Spleen (tissue), 13 donors: Measurements from ENCODE around the gene GCLM. TPM values are rescaled to one million over a fixed set of nuclear protein-coding genes. Genes with fewer than 3 reads are reported as not detected.

ENCODE experiments used
- DNase-seq: peaks from one replicate; pipeline ENCODE4 v3.0.0-alpha.2; 2020
- H3K27ac ChIP-seq, 8 donors: fragments of 200-600 bp; sonication (generic) in 7 of 8; 1 replicate in 4 of 8; 2 replicates in 4 of 8; pipeline versions ENCODE4 v1.5.0 to v1.8.0; 2016 to 2021; ENCODE audit warnings: inconsistent platforms in 4 of 8, mild to moderate bottlenecking in 4 of 8, moderate library complexity in 1 of 8
- H3K27me3 ChIP-seq, 7 donors: fragments of 200-600 bp; sonication (generic) in 6 of 7; replicated peaks in 1 of 7; 1 replicate in 4 of 7; 2 replicates in 3 of 7; pipeline versions ENCODE4 v1.5.0 to v1.8.0; 2016 to 2021; ENCODE audit warnings: inconsistent platforms in 3 of 7, mild to moderate bottlenecking in 1 of 7
- H3K36me3 ChIP-seq, 6 donors: fragments of 200-600 bp; sonication (generic) in 5 of 6; 1 replicate in 4 of 6; 2 replicates in 2 of 6; pipeline versions ENCODE4 v1.5.0 to v1.8.0; 2016 to 2021; ENCODE audit warnings: inconsistent platforms in 2 of 6
- H3K4me1 ChIP-seq, 6 donors: fragments of 200-600 bp; sonication (generic) in 5 of 6; 1 replicate in 3 of 6; 2 replicates in 3 of 6; pipeline versions ENCODE4 v1.5.0 to v1.8.0; 2016 to 2021; ENCODE audit warnings: inconsistent platforms in 3 of 6
- H3K4me3 ChIP-seq, 8 donors: fragments of 200-600 bp; sonication (generic) in 7 of 8; 1 replicate in 4 of 8; 2 replicates in 4 of 8; pipeline versions ENCODE4 v1.5.0 to v1.8.0; 2016 to 2021; ENCODE audit warnings: inconsistent platforms in 4 of 8, mild to moderate bottlenecking in 4 of 8, moderate library complexity in 2 of 8
- H3K9me3 ChIP-seq, 8 donors: fragments of 200-600 bp; sonication (generic) in 7 of 8; 1 replicate in 4 of 8; 2 replicates in 4 of 8; pipeline versions ENCODE4 v1.5.0 to v1.8.0; 2016 to 2021; ENCODE audit warnings: inconsistent platforms in 4 of 8
- CTCF ChIP-seq, 11 experiments: fragments of 200-600 bp in 7 of 11; fragments of 450-650 bp in 4 of 11; sonication (generic) in 4 of 11; IDR thresholded peaks in 8 of 11; conservative IDR thresholded peaks in 3 of 11; 1 replicate in 7 of 11; 2 replicates in 4 of 11; pipeline versions ENCODE4 v1.4.0 to v1.8.0; 2016 to 2021; ENCODE audit warnings: antibody characterized with exemption in 11 of 11, inconsistent platforms in 4 of 11, mild to moderate bottlenecking in 1 of 11
- POLR2A ChIP-seq, 3 donors: fragments of 450-650 bp; IDR thresholded peaks; one replicate each; pipeline ENCODE4 v1.5.1; 2017; ENCODE audit warnings: antibody characterized with exemption in 3 of 3, mild to moderate bottlenecking in 1 of 3
- POLR2AphosphoS5 ChIP-seq, 3 donors: sonication (generic); formaldehyde crosslinking; IDR thresholded peaks; one replicate each; pipeline ENCODE4 v1.5.1; 2017; ENCODE audit warnings: antibody characterized with exemption in 3 of 3
- WGBS, 5 donors: extraction: QIAGEN DNeasy Blood & Tissue Kit in 3 of 5; methylation state at CpG; one replicate each; pipeline versions ENCODE4 v1.1.5 to v1.1.7; 2013 to 2018; 5-methylcytosine and 5-hydroxymethylcytosine counted together
- intact Hi-C: fragments of 100-400 bp; cut with DNase I; formaldehyde crosslinking; loops from one replicate; pipeline ENCODE4 v1.15.0; 2023; ENCODE audit warnings: low total_unique reads
- long read RNA-seq, 2 donors: transcript quantifications; one replicate each; lab custom pipeline, GENCODE V29; 2026
- polyA plus RNA-seq, 3 donors: library from polyadenylated mRNA; stranded (reverse); fragments of 200-250 nt; gene quantifications; one replicate each; pipeline ENCODE4 v1.2.1, GENCODE V29; 2013
- total RNA-seq, 7 donors: library from RNA; depleted of rRNA in 3 of 7; stranded (reverse); fragments of >200 nt in 3 of 7; fragmentation: NEBNext Ultra II Directional in 4 of 7; extraction: Animal tissue kit (Norgen Biotek cat#: 25700) in 4 of 7; gene quantifications; one replicate each; pipeline versions ENCODE4 v1.1.0 to v1.2.1, GENCODE V29; 2016 to 2021
- donor health status: healthy with polysubstance abuse.
- donor health status: DM: no; HTN: no; CAD: no; lungs with moderate emphysema.
- donor health status: DM: no; HTN: no; CAD: no.
- donor health status: Bipolar disorder and iron deficiency.
- donor health status: healthy.
- donor health status: DM: no; HTN: no; CAD: no.
- donor health status: DM: yes; HTN: yes; CAD: no.

GCLM gene
- total RNA-seq (10 to 100 TPM; 14.0 to 23.3 (median 19.5) TPM), polyA plus RNA-seq (1 to 10 TPM; 3.6 to 5.4 (median 3.9) TPM)
- long read RNA-seq, donor 1, full-length matches to known transcripts: 7 of 7 reads
- long read RNA-seq, donor 1, partial matches to known transcripts: 0 of 7 reads
- long read RNA-seq, donor 1, other reads (novel, unspliced or antisense): 0 of 7 reads
- long read RNA-seq, donor 2, full-length matches to known transcripts: 7 of 7 reads
- long read RNA-seq, donor 2, partial matches to known transcripts: 0 of 7 reads
- long read RNA-seq, donor 2, other reads (novel, unspliced or antisense): 0 of 7 reads

- no peaks in the 10 kb centered on the region for H3K36me3 ChIP-seq
- peak; percentile 58 to 97 (median 96) for TF ChIP-seq CTCF (IDR thresholded peaks at IDR 0.05 in 8 of 11, conservative IDR thresholded peaks at IDR 0.05 in 3 of 11)
- peak; percentile 81 to 88 (median 87) for TF ChIP-seq POLR2AphosphoS5 (IDR thresholded peaks at IDR 0.05)
- TF ChIP-seq POLR2A (IDR thresholded peaks at IDR 0.05): peak in 1 of 3 donors; percentile 42
- H3K4me1 ChIP-seq: peaks cover 9 to 51% (median 35%) of the 10 kb centered on the region in 6 donors
- peak within 1 kb of the TSS; percentile 64 to 97 (median 94) for H3K27ac ChIP-seq
- intact Hi-C loops: no loop called here
- peaks cover 0 to 6% (median 2%) of the 10 kb centered on the region in 8 donors for H3K9me3 ChIP-seq
- WGBS, 5 donors: 0 to 1% (median 1%) methylated on average over 24 to 102 of the region's 102 CpGs
- H3K27me3 ChIP-seq: no peaks in the 10 kb centered on the region
- DNase-seq: peak; percentile 99
- peak within 1 kb of the TSS; percentile 35 to 95 (median 87) for H3K4me3 ChIP-seq
Measured at GRCh38 chr1:93909146-93910050, at the start of gene GCLM. Gene GCLM, minus strand, starts transcription at chr1:93909430. Its CDS starts 267 bp downstream, at chr1:93909163.

GRCh38 chr1:93958726-93959100 lies 49.5 kb upstream of the GCLM start:
- no peak overlapping the region for H3K4me3 ChIP-seq
- peaks cover 0 to 6% (median 0%) of the 10 kb centered on the region in 6 donors for H3K4me1 ChIP-seq
- H3K27ac ChIP-seq: peak overlapping the region in 1 of 8 donors; percentile 49
- TF ChIP-seq POLR2AphosphoS5 (IDR thresholded peaks at IDR 0.05) (no peak), CTCF (IDR thresholded peaks at IDR 0.05 in 8 of 11, conservative IDR thresholded peaks at IDR 0.05 in 3 of 11) (no peak), POLR2A (IDR thresholded peaks at IDR 0.05) (no peak)
- intact Hi-C loops: no loop called here
- H3K27me3 ChIP-seq: no peaks in the 10 kb centered on the region
- peaks cover 10 to 39% (median 32%) of the 10 kb centered on the region in 8 donors for H3K9me3 ChIP-seq
- WGBS, 5 donors: 14 to 44% (median 30%) methylated on average over 1 of the region's 1 CpG
- DNase-seq: no peak
- no peaks in the 10 kb centered on the region for H3K36me3 ChIP-seq

- WGBS, 5 donors: 33 to 87% (median 71%) methylated on average over 1 of the region's 1 CpG
Measured at GRCh38 chr1:93958032-93958725, 48.9 kb upstream of the GCLM start.

More at GRCh38 chr1:93958032-93958725, 48.9 kb upstream of the GCLM start:
- TF ChIP-seq POLR2AphosphoS5 (IDR thresholded peaks at IDR 0.05) (no peak), CTCF (IDR thresholded peaks at IDR 0.05 in 8 of 11, conservative IDR thresholded peaks at IDR 0.05 in 3 of 11) (no peak), POLR2A (IDR thresholded peaks at IDR 0.05) (no peak)
- Histone ChIP-seq H3K27ac (peak overlapping the region in 3 of 8 donors; percentile 26 to 49 (median 45)), H3K4me3 (no peak overlapping the region), H3K27me3 (no peaks in the 10 kb centered on the region), H3K4me1 (peaks cover 0 to 6% (median 0%) of the 10 kb centered on the region in 6 donors), H3K9me3 (peaks cover 10 to 45% (median 37%) of the 10 kb centered on the region in 8 donors), H3K36me3 (no peaks in the 10 kb centered on the region)
- intact Hi-C loops: no loop called here
- no peak for DNase-seq
